H1 (cell line): Measurements from ENCODE around the gene CXCL9. TPM values are rescaled to one million over a fixed set of nuclear protein-coding genes. Genes with fewer than 3 reads are reported as not detected.

Source experiments
- CTCF ChIA-PET: fragments of 300-600 bp; sonication (Branson Sonifier 250); formaldehyde crosslinking; loops from one replicate; lab custom pipeline; 2021; ENCODE audit not compliant: partially characterized antibody; lab: Charles Lee
- POLR2A ChIA-PET: fragments of 300-600 bp; sonication (Branson Sonifier 250); formaldehyde crosslinking; loops from one replicate; lab custom pipeline; 2021; ENCODE audit warnings: inconsistent platforms; ENCODE audit not compliant: partially characterized antibody; lab: Charles Lee
- DNase-seq, 2 experiments: peaks; one replicate each; pipeline versions ENCODE4 v3.0.0 to v3.0.0-alpha.2; 2010 to 2022; ENCODE audit warnings: low spot score in 2 of 2, low read depth in 1 of 2, mixed read lengths in 1 of 2
- FAIRE-seq: peaks from 2 replicates; lab custom pipeline; 2011; peaks lifted over from hg19 to GRCh38; lab: Jason Lieb, UNC
- H2AFZ ChIP-seq: 2 replicates; pipeline ENCODE4 v1.8.1; 2012; ENCODE audit warnings: low read length, inconsistent platforms
- H2AK5ac ChIP-seq: 2 replicates; pipeline ENCODE4 v1.6.1; 2013; ENCODE audit warnings: low read depth, low read length
- H2BK120ac ChIP-seq: replicated peaks from 2 replicates; pipeline ENCODE3; 2013; ENCODE audit warnings: low read depth, low read length, inconsistent platforms
- H2BK12ac ChIP-seq: 2 replicates; pipeline ENCODE4 v1.6.1; 2013; ENCODE audit warnings: low read depth, low read length
- H2BK15ac ChIP-seq: 2 replicates; pipeline ENCODE4 v1.6.1; 2013; ENCODE audit warnings: low read length
- H2BK20ac ChIP-seq: 2 replicates; pipeline ENCODE4 v1.6.1; 2013; ENCODE audit warnings: low read length
- H2BK5ac ChIP-seq: 2 replicates; pipeline ENCODE4 v1.6.1; 2013; ENCODE audit warnings: low read depth, low read length
- H3K14ac ChIP-seq: 2 replicates; pipeline ENCODE4 v1.6.1; 2013; ENCODE audit warnings: inconsistent platforms; ENCODE audit not compliant: insufficient read length
- H3K18ac ChIP-seq: 2 replicates; pipeline ENCODE4 v1.6.1; 2013; ENCODE audit warnings: low read length; ENCODE audit errors: extremely low read depth
- H3K23ac ChIP-seq: 2 replicates; pipeline ENCODE4 v1.6.1; 2013; ENCODE audit warnings: inconsistent platforms; ENCODE audit not compliant: insufficient read length
- H3K23me2 ChIP-seq: 2 replicates; pipeline ENCODE4 v1.6.1; 2013; ENCODE audit warnings: low read depth, low read length
- H3K27ac ChIP-seq: 2 replicates; pipeline ENCODE4 v1.6.1; 2011; ENCODE audit warnings: low read depth, low read length, inconsistent platforms
- H3K27me3 ChIP-seq, 4 experiments: replicated peaks in 1 of 4; 1 replicate in 1 of 4; 2 replicates in 3 of 4; pipeline versions ENCODE4 v1.6.1 to v1.8.1; 2011 to 2013; ENCODE audit warnings: low read length in 3 of 4, mild to moderate bottlenecking in 3 of 4, inconsistent platforms in 2 of 4, mixed read lengths in 2 of 4, moderate library complexity in 1 of 4; ENCODE audit not compliant: control insufficient read depth in 3 of 4, insufficient read depth in 3 of 4; ENCODE audit errors: extremely low read depth in 1 of 4
- H3K36me3 ChIP-seq, 4 experiments: 2 replicates each; pipeline versions ENCODE4 v1.6.1 to v1.8.1; 2011 to 2013; ENCODE audit warnings: mild to moderate bottlenecking in 4 of 4, low read length in 3 of 4, moderate library complexity in 2 of 4, control low read depth in 1 of 4, inconsistent platforms in 1 of 4; ENCODE audit not compliant: insufficient read depth in 4 of 4, control insufficient read depth in 2 of 4
- H3K4ac ChIP-seq: replicated peaks from 2 replicates; pipeline ENCODE3; 2013; ENCODE audit warnings: low read length, low read depth, mixed read lengths, inconsistent platforms; ENCODE audit not compliant: insufficient read length
- H3K4me1 ChIP-seq, 4 experiments: replicated peaks in 1 of 4; 1 replicate in 1 of 4; 2 replicates in 3 of 4; pipeline versions ENCODE4 v1.6.1 to v1.8.1; 2011 to 2013; ENCODE audit warnings: low read length in 3 of 4, inconsistent platforms in 2 of 4, mixed read lengths in 1 of 4; ENCODE audit not compliant: insufficient read depth in 4 of 4, control insufficient read depth in 3 of 4
- H3K4me2 ChIP-seq, 2 experiments: 2 replicates each; pipeline versions ENCODE4 v1.6.1 to v1.8.1; 2011 to 2013; ENCODE audit warnings: low read depth in 2 of 2, low read length in 2 of 2, control low read depth in 1 of 2, inconsistent platforms in 1 of 2, mild to moderate bottlenecking in 1 of 2; ENCODE audit not compliant: insufficient read depth in 1 of 2
- H3K4me3 ChIP-seq, 4 experiments: fragments of 200-600, 300-600 bp in 1 of 4; sonication (generic), shearing (Covaris generic), sonication (Bioruptor Twin) in 1 of 4; 2 replicates each; pipeline versions ENCODE4 v1.5.1 to v1.8.1; 2011 to 2016; ENCODE audit warnings: low read length in 4 of 4, low read depth in 3 of 4, control low read depth in 2 of 4, inconsistent platforms in 2 of 4, mild to moderate bottlenecking in 2 of 4, mixed read lengths in 1 of 4, moderate library complexity in 1 of 4; ENCODE audit not compliant: insufficient read depth in 2 of 4; ENCODE audit errors: extremely low read depth in 1 of 4
- H3K56ac ChIP-seq: replicated peaks from 2 replicates; pipeline ENCODE3; 2013; ENCODE audit warnings: low read depth, mild to moderate bottlenecking, mixed read lengths, low read length, inconsistent platforms; ENCODE audit not compliant: insufficient read length
- H3K79me1 ChIP-seq: 2 replicates; pipeline ENCODE4 v1.6.1; 2013; ENCODE audit warnings: low read depth, low read length, control low read depth
- H3K79me2 ChIP-seq, 2 experiments: 2 replicates each; pipeline versions ENCODE4 v1.6.1 to v1.8.1; 2012 to 2013; ENCODE audit warnings: low read length in 2 of 2, mild to moderate bottlenecking in 2 of 2, inconsistent platforms in 1 of 2; ENCODE audit not compliant: insufficient read depth in 2 of 2, control insufficient read depth in 1 of 2
- H3K9ac ChIP-seq, 4 experiments: replicated peaks in 1 of 4; 1 replicate in 1 of 4; 2 replicates in 3 of 4; pipeline versions ENCODE4 v1.6.1 to v1.8.1; 2011 to 2013; ENCODE audit warnings: low read depth in 3 of 4, low read length in 3 of 4, control low read depth in 2 of 4, mild to moderate bottlenecking in 2 of 4, moderate library complexity in 2 of 4, inconsistent platforms in 1 of 4; ENCODE audit errors: extremely low read depth in 1 of 4
- H3K9me3 ChIP-seq, 2 experiments: 2 replicates each; pipeline versions ENCODE4 v1.6.1 to v1.8.1; 2012 to 2013; ENCODE audit warnings: mild to moderate bottlenecking in 2 of 2, moderate library complexity in 2 of 2, control low read depth in 1 of 2, inconsistent platforms in 1 of 2, low read depth in 1 of 2, low read length in 1 of 2, mixed read lengths in 1 of 2; ENCODE audit not compliant: insufficient read depth in 2 of 2
- H4K20me1 ChIP-seq, 2 experiments: replicated peaks in 1 of 2; 2 replicates each; pipeline versions ENCODE3 to v1.8.1; 2011 to 2013; ENCODE audit warnings: inconsistent platforms in 2 of 2, low read length in 2 of 2, mild to moderate bottlenecking in 1 of 2; ENCODE audit not compliant: insufficient read depth in 2 of 2, control insufficient read depth in 1 of 2
- H4K5ac ChIP-seq: 2 replicates; pipeline ENCODE4 v1.6.1; 2013; ENCODE audit warnings: low read length, low read depth, mixed read lengths, inconsistent platforms; ENCODE audit not compliant: insufficient read length
- H4K8ac ChIP-seq: 2 replicates; pipeline ENCODE4 v1.8.0; 2013; ENCODE audit warnings: mild to moderate bottlenecking, moderate library complexity, low read length, inconsistent platforms; ENCODE audit not compliant: insufficient read depth; ENCODE audit errors: extremely low read depth
- H4K91ac ChIP-seq: replicated peaks from 2 replicates; pipeline ENCODE3; 2013; ENCODE audit warnings: low read length, mixed read lengths, inconsistent platforms; ENCODE audit not compliant: insufficient read length
- SIRT6 ChIP-seq: IDR thresholded peaks from one replicate; pipeline ENCODE4 v1.7.1; 2012; ENCODE audit warnings: low read length, inconsistent platforms
- SP1 ChIP-seq: IDR thresholded peaks from 2 replicates; pipeline ENCODE4 v1.6.1; 2011; ENCODE audit warnings: low read depth, low read length
- WGBS, 2 experiments: shearing (Covaris generic) in 1 of 2; methylation state at CpG; one replicate each; pipeline versions ENCODE4 v1.1.6 to v1.1.7; 2013 to 2015; ENCODE audit warnings: low lambda C conversion rate in 2 of 2, mixed read lengths in 2 of 2, inconsistent platforms in 1 of 2, low coverage in 1 of 2, missing lambda C conversion rate in 1 of 2; ENCODE audit not compliant: insufficient replicate concordance in 2 of 2, insufficient coverage in 1 of 2, insufficient read length in 1 of 2; ENCODE audit errors: extremely low coverage in 1 of 2, missing lambda C conversion rate in 1 of 2; 5-methylcytosine and 5-hydroxymethylcytosine counted together
- polyA plus RNA-seq, 7 experiments: library from polyadenylated mRNA; depleted of rRNA in 3 of 7; stranded (reverse) in 5 of 7; unstranded in 2 of 7; fragments of >200 nt in 5 of 7; fragments of 200-250 nt in 2 of 7; gene quantifications; 1 replicate in 5 of 7; 2 replicates in 1 of 7; 4 replicates in 1 of 7; pipeline versions ENCODE4 v1.2.1 to v1.2.3, GENCODE V29; 2011 to 2013; ENCODE audit warnings: missing spikeins in 2 of 7, mixed read lengths in 2 of 7
- total RNA-seq: library from RNA; stranded (reverse); fragmentation: NEBNext Ultra II Directional; extraction: Animal tissue kit (Norgen Biotek cat#: 25700); gene quantifications from 2 replicates; pipeline ENCODE4 v1.2.1, GENCODE V29; 2021

The CXCL9 gene
- total and polyA plus RNA-seq, 2 of the 8 experiments (the other 6 are each of a cell fraction or from before 2014, with no cell fraction given): not detected

- Histone ChIP-seq H2AFZ (no peak overlapping the region), H3K4me2 (peak overlapping the region; percentile 79 to 87), H3K9me3 (no peaks in the 10 kb centered on the region), H3K79me2 (peaks cover 42 to 58% of the 10 kb centered on the region in 2 experiments), H2BK120ac (no peak overlapping the region), H2AK5ac (no peak overlapping the region), H4K91ac (no peak overlapping the region), H3K27ac (peak overlapping the region; percentile 52; the same call in 1 of the 2 replicates), H4K20me1 (peaks cover 5 to 17% of the 10 kb centered on the region in 2 experiments), H3K56ac (no peak overlapping the region), H3K23ac (no peak overlapping the region), H3K27me3 (no peaks in the 10 kb centered on the region), H3K14ac (no peak overlapping the region), H2BK12ac (no peak overlapping the region), H3K4ac (no peak overlapping the region), H3K23me2 (peaks cover 8% of the 10 kb centered on the region; the same call in 1 of the 2 replicates), H2BK15ac (no peak overlapping the region), H4K5ac (no peak overlapping the region), H3K36me3 (no peaks in the 10 kb centered on the region), H3K18ac (no peak overlapping the region), H2BK5ac (peak overlapping the region; percentile 58; the same call in 1 of the 2 replicates), H3K9ac (peak overlapping the region; percentile 73 to 85 (median 80)), H2BK20ac (no peak overlapping the region), H3K79me1 (peaks cover 14% of the 10 kb centered on the region), H4K8ac (peak overlapping the region; percentile 96; the same call in 1 of the 2 replicates), H3K4me3 (peak overlapping the region; percentile 79 to 97 (median 95)), H3K4me1 (peaks cover 0 to 4% (median 0%) of the 10 kb centered on the region in 4 experiments; a peak in 5 of 7 replicates)
- ChIA-PET CTCF (interaction anchor here (0.8 kb wide), 1 partner anchor 97 kb away, joined by 3 read pairs; no protein-coding TSS in a partner anchor), POLR2A (interaction anchor here (0.6 to 1.7 kb wide), 5 partner anchors 84 to 172 kb away, joined by 3 to 5 read pairs (median 3); partner anchors contain the start of gene ART3)
- DNase-seq: no peak
- no peak for FAIRE-seq
- TF ChIP-seq SP1 (no peak), SIRT6 (no peak)
- 8% methylated on average over 20 of the region's 20 CpGs; no CpG with 5 or more reads in 1 of the 2 experiments for WGBS, 2 experiments
Observed at GRCh38 chr4:75989846-75990528, 17.3 kb downstream of the CXCL9 start.
